SK-N-MC (cell line): ENCODE results near the gene LIN28A.

Experiments used
- EZH2 ChIP-seq: fragments of 200-600 bp; sonication (generic); IDR thresholded peaks from one replicate; pipeline ENCODE4 v1.6.1; 2017; ENCODE audit warnings: antibody characterized with exemption
- FOXP2 ChIP-seq: optimal IDR thresholded peaks from 2 replicates; pipeline ENCODE3; 2011; ENCODE audit warnings: mild to moderate bottlenecking, moderate library complexity; ENCODE audit not compliant: insufficient read depth; ENCODE audit errors: extremely low read length, control extremely low read depth
- POLR2AphosphoS5 ChIP-seq: IDR thresholded peaks from 2 replicates; pipeline ENCODE4 v1.6.1; 2012; ENCODE audit warnings: mild to moderate bottlenecking, low read depth, low read length, borderline replicate concordance

DNA sequence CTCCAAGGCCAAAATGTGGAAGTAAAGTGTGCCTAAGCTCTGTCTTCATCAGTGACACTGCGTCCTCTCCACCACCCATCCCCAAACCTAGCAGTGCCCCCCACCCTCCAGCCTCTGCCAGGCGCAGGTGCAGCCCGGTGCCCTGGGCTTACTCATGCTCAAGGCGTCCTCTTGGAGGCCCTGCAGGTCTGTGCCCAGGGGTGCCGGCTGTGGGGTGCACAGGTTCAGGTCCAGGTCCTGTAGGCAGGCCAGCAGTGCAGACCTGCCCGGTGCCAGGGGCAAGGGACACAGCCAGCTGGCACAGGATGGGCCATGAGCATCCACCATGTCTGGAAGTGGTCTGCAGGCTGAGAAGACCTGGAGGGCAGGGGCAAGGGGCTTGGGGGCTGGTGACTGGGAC is 43.2 kb upstream of the LIN28A start:
- no peak for TF ChIP-seq EZH2
- no peak for TF ChIP-seq POLR2AphosphoS5
- TF ChIP-seq FOXP2 = no peak
